WI38 (cell line): ENCODE measurements around the gene RAB5B.
A peak's percentile ranks its signal among the peaks of the same experiment; 100 is the strongest.

Source experiments
- H3K4me3 ChIP-seq: 2 replicates; pipeline ENCODE4 v1.5.1; 2011; ENCODE audit warnings: low read depth, mild to moderate bottlenecking, control low read depth, low read length
- TF ChIP-seq, protein P1 (sequence below): IDR thresholded peaks from 2 replicates; pipeline ENCODE4 v1.5.1; 2012; ENCODE audit warnings: low read depth, mild to moderate bottlenecking, control low read depth, low read length

The RAB5B gene, protein sequence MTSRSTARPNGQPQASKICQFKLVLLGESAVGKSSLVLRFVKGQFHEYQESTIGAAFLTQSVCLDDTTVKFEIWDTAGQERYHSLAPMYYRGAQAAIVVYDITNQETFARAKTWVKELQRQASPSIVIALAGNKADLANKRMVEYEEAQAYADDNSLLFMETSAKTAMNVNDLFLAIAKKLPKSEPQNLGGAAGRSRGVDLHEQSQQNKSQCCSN

DNA sequence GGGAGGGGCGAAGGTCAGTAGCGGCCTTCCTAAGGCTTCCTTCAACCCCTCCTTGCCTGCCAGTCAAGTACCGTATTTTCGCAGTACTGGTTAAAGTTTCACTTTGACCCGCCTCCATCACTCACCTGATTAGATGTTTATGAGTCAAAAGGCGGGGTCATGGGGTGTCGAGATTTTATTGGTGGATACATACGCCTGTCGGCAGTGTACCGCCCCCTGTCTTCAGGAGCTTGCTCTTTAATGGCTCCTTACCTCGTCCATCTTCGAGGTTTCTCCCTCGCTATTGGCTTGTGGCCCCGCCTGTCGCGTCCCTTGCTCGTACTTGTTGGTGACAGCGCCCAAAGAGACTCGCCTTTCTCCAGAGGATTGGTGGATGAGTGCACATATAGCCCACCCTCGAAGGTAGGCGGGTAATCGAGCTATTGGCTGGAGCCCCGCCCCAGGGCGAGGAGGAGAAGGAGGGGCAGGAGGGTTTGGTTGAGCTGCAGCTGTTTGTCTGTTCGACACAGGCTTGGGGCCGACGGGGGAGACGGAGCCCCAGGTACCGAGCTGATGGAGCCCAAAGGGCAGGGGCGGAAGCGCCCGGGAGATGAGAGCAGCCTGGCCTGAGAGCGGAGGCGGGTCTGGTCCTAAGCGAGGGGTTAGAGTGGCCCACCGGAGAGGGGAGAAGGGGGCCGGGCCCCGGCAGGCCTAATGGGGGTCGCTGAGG, at the start of gene RAB5B:
Gene RAB5B (plus strand): TSS at position 480 of the 709 bp plus-strand sequence. CDS start 12,883 bp downstream, outside the sequence.
- TF ChIP-seq, protein P1, sequence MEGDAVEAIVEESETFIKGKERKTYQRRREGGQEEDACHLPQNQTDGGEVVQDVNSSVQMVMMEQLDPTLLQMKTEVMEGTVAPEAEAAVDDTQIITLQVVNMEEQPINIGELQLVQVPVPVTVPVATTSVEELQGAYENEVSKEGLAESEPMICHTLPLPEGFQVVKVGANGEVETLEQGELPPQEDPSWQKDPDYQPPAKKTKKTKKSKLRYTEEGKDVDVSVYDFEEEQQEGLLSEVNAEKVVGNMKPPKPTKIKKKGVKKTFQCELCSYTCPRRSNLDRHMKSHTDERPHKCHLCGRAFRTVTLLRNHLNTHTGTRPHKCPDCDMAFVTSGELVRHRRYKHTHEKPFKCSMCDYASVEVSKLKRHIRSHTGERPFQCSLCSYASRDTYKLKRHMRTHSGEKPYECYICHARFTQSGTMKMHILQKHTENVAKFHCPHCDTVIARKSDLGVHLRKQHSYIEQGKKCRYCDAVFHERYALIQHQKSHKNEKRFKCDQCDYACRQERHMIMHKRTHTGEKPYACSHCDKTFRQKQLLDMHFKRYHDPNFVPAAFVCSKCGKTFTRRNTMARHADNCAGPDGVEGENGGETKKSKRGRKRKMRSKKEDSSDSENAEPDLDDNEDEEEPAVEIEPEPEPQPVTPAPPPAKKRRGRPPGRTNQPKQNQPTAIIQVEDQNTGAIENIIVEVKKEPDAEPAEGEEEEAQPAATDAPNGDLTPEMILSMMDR = no peak
- peak within 1 kb of the TSS; percentile 89 for H3K4me3 ChIP-seq

GRCh38 chr12:55925371-55925770, 48.5 kb upstream of the RAB5B start:
- TF ChIP-seq, protein P1 = no peak
- no peak overlapping the region for H3K4me3 ChIP-seq

DNA sequence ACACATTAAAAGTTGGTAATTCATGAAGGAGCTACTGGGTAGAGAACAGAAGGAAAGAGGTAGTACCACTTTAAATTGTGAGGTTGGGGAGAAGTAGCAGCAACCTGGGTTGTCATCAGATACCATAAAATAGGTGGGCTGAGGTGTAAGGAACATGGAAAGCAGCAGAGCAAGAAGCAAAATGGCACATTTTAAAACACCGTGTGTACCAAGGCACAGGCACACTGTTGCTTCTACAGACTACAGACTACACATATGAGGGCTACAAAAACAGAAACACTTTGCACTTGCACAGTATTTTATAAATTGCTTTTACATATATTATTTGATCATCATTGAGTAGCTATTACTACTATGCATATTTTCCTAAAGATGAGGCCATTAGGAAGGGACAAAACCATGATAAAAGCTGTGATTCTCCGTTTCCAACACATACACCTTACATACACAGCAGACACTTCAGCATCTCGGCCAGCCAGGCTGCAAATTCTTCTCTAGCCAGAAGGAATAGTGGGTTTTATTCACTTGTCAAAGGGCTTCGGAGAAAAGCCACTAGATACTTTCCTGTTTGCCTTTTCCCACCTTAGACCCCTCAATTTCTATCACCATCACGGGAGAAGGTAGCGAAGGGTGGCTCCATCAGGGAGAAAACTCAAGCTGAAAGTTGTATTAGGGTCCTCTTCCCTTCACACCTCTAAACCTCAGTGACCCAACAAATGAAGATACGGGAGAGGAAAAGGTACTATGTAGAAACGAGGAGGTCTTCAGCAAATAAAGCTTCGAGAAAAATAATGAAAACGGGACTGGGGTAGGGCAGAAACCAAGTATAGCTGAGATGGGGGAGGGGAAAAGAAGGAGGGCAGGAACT, 47.8 kb upstream of the RAB5B start:
- H3K4me3 ChIP-seq = peak overlapping the region; percentile 89
- TF ChIP-seq, protein P1 = no peak

GRCh38 chr12:55926738-55927587, 46.9 kb upstream of the RAB5B start:
- H3K4me3 ChIP-seq = peak overlapping the region; percentile 89
- TF ChIP-seq, protein P1 = peak; percentile 78

DNA sequence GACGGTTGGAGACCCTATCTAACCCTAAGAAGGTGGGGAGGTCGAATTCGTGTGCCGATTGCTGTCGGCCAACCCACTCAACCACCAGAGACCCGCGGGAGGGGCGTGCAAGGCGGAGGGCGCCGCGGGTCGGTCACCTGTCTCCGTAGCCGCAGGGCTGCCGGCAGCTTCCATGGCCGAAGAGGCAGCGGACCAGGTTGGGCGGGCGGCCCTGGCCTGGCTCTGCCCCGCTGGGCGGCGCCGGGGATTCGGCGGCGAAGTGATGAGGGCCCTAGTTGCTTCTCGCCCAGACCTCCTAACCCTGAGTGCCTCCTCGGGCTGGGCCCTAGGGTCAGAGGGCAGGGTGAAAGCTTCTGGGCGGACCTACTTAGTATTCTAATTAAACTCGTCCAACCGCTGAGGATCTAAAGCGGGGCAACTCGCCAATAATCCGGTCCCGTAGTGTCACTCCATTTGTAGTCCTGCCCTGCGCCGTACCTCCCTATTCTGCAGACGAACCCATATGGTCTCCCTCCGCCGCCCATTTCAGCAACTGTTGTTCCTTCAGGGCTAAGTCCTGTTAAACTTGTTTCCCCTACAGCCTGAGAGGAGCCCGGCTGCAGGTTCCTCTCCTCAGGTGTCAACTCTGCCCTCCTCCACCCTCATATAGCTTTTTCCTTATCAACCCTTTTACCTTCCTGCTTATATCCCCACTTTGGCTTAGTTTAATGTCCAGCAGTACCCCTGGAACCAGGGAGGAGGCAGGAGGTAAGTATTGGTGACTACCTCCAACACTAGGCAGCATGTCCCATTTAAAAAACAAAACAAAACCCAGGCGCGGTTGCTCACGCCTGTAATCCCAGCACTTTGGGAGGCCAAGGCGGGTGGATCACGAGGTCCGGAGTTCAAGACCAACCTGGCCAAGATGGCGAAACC, 46.0 kb upstream of the RAB5B start, which contains the start of gene PYM1:
Gene PYM1 (minus strand): TSS at position 307 of the 915 bp plus-strand sequence. CDS start 133 bp downstream, at position 174.
- H3K4me3 ChIP-seq = peak within 1 kb of the TSS; percentile 89
- TF ChIP-seq, protein P1 = no peak

GRCh38 chr12:55929306-55929791, 44.5 kb upstream of the RAB5B start:
- TF ChIP-seq, protein P1 = no peak
- H3K4me3 ChIP-seq = no peak overlapping the region
